Activated CD8-positive, alpha-beta memory T cell treated with anti-CD3 and anti-CD28 coated beads for 48 hours (primary cell): Measurements from ENCODE around the gene ARMC9.
"Not testable (repeated sequence)": the region's sequence is repeated elsewhere in the genome, so short reads cannot be mapped to it uniquely, and the experiment has no call there.

Experiments
- DNase-seq, 3 experiments: peaks; one replicate each; pipeline ENCODE4 v3.0.0-alpha.2; 2020; ENCODE audit warnings: low read depth in 2 of 3, low spot score in 2 of 3

ARMC9 gene, protein sequence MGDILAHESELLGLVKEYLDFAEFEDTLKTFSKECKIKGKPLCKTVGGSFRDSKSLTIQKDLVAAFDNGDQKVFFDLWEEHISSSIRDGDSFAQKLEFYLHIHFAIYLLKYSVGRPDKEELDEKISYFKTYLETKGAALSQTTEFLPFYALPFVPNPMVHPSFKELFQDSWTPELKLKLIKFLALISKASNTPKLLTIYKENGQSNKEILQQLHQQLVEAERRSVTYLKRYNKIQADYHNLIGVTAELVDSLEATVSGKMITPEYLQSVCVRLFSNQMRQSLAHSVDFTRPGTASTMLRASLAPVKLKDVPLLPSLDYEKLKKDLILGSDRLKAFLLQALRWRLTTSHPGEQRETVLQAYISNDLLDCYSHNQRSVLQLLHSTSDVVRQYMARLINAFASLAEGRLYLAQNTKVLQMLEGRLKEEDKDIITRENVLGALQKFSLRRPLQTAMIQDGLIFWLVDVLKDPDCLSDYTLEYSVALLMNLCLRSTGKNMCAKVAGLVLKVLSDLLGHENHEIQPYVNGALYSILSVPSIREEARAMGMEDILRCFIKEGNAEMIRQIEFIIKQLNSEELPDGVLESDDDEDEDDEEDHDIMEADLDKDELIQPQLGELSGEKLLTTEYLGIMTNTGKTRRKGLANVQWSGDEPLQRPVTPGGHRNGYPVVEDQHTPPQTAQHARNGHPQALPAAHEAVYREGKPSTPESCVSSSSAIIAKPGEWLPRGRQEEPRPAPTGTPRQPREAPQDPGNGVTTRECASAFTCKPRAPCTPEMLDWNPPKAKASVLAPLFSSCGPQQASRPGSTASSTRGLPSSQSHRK

DNA sequence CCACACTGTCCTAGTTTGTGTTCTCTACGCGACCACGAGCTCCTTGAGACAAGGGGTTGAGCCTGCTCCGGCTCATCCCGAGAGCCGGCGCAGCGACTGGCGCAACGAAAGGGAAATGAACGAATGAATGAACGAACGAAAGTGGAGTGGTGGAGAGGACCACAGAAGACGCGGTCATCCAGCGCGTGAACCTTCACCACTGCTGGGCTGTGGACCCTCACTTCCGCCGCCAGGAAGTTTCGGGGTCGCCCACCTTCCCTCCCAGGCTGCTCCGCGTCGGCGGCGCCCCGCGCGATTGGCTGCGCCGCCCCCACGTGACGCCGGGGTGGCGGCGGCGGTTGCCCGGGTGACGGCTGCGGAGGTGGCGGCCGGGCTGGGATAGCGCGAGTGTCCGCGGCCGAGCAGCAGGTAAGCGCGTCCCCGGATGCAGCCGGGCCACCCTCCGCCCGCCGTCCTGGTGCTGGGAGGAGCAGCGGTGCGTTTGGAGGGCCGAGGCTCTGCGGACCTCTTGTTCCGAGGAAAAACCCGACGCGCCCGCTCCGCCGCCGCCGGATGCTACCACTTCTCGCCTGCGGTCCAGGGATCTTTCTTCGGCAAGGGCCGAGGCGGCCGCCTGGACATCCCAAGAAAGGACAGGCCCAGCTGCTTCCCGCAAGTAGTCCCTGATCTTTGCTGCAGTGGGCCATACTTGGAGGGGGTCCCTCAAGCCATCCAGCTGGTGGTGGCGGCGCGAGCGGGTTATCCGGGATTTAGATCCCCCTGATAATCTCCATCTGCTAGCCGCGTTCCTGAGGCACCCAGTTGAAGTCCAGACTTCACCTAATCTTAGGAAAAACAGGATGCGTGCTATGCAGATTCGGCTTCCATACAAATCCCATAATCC is at the start of gene ARMC9:
Gene ARMC9, plus strand, starts transcription at position 341 of the 883 bp plus-strand sequence. CDS start 7,608 bp downstream, outside the sequence.
- peak; percentile 49 to 69 (median 54) for DNase-seq

- DNase-seq = no peak
These were observed 45.5 kb upstream of the ARMC9 start for GRCh38 chr2:231152800-231153557.

GRCh38 chr2:231159306-231159705 is 39.1 kb upstream of the ARMC9 start:
- no peak for DNase-seq

GRCh38 chr2:231160701-231161100 is 37.7 kb upstream of the ARMC9 start:
- DNase-seq = no peak

GRCh38 chr2:231161252-231161839 is 37.1 kb upstream of the ARMC9 start:
- DNase-seq = no peak

DNA sequence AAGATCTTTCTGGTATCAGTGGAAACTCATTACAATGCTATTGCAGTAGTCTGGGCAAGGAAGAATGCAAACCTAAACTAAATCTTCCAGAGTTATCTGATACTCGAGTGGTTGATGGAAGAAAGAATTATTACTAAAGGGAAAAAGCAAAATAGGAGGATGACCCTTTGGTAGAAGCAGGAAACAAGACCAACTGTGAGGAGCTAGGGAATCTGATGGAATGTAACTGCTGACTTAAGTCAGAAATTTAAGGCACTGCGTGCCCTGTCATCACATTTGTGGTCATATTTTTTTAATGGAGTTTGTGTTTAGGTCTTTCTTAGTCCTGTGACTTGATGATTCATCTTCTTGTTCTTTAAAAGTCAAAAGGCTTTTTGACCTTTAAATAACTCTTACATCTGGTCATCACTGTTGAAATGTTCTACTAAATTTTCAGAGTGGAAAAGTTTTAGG is 36.5 kb upstream of the ARMC9 start:
- no peak for DNase-seq

GRCh38 chr2:231163011-231163410 is 35.4 kb upstream of the ARMC9 start:
- no peak for DNase-seq

- no peak for DNase-seq
These were observed 34.9 kb upstream of the ARMC9 start for GRCh38 chr2:231163414-231164095.

GRCh38 chr2:231167745-231168459 is 30.5 kb upstream of the ARMC9 start:
- DNase-seq = no peak

- DNase-seq = no peak
These were observed 29.8 kb upstream of the ARMC9 start for GRCh38 chr2:231168460-231169139.

- no peak for DNase-seq
These were observed 28.9 kb upstream of the ARMC9 start for GRCh38 chr2:231169488-231169887.

- DNase-seq = no peak
These were observed 28.4 kb upstream of the ARMC9 start for GRCh38 chr2:231170055-231170454.

DNA sequence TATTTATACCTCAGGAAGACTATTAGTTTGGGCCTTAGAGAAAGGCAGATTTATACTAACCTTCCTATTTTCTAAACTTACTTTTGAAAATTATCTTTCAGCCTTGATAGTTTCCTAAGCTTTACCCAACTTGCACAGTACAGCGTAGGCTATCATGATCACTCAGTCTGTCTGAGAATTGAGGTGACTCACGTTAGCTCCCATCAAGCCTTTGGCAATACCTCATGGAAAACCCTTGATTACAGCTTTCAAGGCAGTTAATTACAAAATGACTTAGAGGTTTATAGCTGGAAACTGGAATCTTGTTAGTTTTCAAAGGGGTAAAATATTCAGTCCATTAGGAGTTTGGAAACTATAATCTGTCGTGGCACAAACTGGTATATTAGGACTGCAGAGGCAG is 26.4 kb upstream of the ARMC9 start:
- DNase-seq = no peak

DNA sequence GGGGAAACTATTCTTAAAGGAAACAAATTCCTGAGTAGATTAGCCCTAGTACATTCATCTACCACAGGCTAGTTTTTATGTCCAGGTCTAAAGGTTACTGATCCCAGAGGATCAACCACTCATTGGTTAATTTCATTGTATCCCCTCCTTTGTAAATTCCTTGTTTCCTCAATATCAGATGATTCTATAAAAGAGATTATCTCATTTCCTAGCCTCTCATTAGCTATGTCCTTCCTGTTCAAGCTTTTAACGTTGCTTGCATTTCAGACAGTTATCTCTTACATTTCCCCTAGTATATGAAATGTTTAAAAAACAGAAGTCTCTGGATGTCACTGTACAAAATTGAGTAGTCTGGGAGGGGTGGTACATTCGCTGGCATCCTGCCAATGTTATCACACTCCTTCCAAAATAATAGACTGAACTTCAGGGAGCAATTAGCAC is 24.2 kb upstream of the ARMC9 start:
- DNase-seq = no peak

- DNase-seq = no peak
These were observed 22.4 kb upstream of the ARMC9 start for GRCh38 chr2:231176066-231176465.

GRCh38 chr2:231177156-231178025 is 21.0 kb upstream of the ARMC9 start:
- no peak for DNase-seq

DNA sequence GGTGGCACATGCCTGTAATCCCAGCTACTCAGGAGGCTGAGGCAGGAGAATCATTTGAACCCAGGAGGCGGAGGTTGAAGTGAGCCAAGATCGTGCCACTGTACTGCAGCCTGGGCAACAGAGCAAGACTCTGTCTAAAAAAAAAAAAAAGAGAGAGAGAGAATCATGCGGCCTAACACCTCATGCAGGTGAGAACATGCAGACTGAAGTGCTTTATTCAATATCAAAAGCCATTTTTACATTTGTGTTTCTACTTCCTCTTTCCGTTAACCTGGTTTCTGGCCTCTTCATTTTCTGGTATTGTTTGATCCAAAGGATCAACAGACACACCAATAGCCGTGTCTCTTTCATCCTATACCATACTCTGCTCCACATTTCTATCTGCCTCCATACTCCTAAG is 19.6 kb upstream of the ARMC9 start:
- DNase-seq = not testable (repeated sequence)
